ENCODE measurements around the gene CES3.

GRCh38 chr16:66937725-66938337, 23.2 kb upstream of the CES3 start:
- no peak for TF ChIP-seq POLR2A (IDR thresholded peaks at IDR 0.05)
- TF ChIP-seq CTCF (IDR thresholded peaks at IDR 0.05) = no peak
- no peak for TF ChIP-seq POLR2AphosphoS5 (IDR thresholded peaks at IDR 0.05)
- no peak for TF ChIP-seq EP300 (IDR thresholded peaks at IDR 0.05)
